Measurements from ENCODE around the gene ZDHHC11B. TPM values are rescaled to one million over a fixed set of nuclear protein-coding genes. Genes with fewer than 3 reads are reported as not detected.
"Not testable (repeated sequence)": the region's sequence is repeated elsewhere in the genome, so short reads cannot be mapped to it uniquely, and the experiment has no call there.

ZDHHC11B gene
- total RNA-seq, 1 experiment from 2014 or later, result 0.42 TPM

DNA sequence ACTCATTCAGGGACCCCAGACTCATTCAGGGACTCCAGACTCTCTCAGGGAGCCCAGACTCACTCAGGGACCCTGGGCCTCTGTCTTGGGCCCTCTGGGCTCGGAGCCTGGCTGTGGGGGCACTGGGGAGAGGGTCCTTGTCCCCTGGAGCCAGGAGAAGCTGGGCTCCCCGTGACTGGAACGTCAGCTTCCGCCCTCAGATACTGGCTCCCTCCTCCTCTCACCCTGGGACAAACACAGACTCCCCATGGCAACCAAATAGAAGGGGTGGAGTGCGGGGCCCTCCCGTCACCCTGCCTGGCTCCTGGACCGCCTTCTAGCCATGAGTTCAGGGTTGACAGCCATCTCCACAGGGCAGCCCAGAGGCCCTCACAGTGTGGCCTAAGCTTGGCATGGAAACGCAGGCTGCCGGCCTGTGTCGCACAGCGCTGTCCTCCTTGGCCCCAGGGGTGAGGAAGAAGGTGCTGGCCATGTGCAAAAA lies 27.6 kb downstream of the ZDHHC11B start:
- no peak for DNase-seq (ENCODE audit: extremely low read depth, low read depth)

- DNase-seq (ENCODE audit: extremely low read depth, low read depth), result no peak
Observed at GRCh38 chr5:756171-756570, 28.4 kb downstream of the ZDHHC11B start.

DNA sequence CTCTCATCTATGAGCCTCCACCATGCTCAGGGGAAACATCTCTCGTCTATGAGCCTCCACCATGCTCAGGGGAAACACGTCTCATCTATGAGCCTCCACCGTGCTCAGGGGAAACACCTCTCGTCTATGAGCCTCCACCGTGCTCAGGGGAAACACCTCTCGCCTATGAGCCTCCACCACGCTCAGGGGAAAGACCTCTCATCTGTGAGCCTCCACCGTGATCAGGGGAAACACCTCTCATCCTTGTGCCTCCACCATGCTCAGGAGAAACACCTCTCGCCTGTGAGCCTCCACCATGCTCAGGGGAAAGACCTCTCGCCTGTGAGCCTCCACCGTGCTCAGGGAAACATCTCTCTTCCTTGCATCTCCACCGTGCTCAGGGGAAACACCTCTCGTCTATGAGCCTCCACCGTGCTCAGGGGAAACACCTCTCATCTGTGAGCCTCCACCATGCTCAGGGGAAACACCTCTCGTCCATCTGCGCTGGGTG lies 30.3 kb downstream of the ZDHHC11B start:
- not testable (repeated sequence) for DNase-seq (ENCODE audit: extremely low read depth, low read depth)

- not testable (repeated sequence) for DNase-seq (ENCODE audit: extremely low read depth, low read depth)
Observed at GRCh38 chr5:753567-754142, 30.9 kb downstream of the ZDHHC11B start.

DNA sequence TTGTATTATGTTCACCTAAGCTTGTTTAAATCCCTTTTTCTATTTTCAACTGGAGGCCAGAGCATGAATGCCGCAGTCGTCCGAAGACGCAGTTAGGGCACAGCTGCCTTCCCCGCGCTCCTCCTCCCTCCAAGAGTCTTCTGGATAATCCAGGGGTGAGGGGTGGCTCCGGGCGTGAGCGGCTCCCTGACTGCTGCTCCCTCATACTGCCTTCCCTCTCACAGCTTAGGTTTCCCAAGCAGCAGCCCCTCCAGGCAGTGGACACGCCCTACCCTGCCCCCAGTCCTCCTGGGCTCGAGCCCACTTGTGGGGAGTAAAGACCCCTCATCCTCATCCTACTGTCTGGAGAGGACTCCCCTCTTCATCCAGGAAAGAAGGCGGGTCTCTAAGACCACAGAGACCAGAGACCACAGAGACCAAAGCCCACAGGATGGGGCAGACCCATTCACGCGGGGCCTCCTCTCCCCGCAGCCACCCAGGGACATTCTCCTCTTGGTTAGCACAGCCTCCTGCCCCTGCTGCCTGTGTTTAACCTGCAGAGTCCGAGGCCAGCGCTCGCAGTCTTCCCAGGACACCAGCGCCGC lies 31.9 kb downstream of the ZDHHC11B start:
- not testable (repeated sequence) for DNase-seq (ENCODE audit: extremely low read depth, low read depth)

DNA sequence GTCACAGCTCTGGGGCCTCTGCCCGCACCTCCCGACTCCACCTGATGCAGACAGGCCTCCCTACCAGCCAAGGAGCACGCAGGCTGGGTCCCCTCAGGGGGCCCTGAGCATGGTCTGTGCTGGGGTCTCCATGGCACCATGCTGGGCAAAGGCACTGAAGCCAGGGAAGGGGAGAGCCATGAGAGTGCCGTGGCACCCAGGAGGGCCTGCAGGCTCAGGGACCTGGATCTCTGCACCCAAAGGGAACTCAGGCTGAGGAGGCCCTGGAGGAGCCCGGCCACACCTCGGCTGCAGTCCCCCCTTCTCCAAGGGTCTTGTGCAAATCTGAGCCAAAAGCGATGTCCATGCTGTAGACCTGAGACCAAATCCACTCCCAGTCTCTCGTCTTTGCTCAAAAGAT lies 32.5 kb downstream of the ZDHHC11B start:
- DNase-seq (ENCODE audit: extremely low read depth, low read depth), result not testable (repeated sequence)

DNA sequence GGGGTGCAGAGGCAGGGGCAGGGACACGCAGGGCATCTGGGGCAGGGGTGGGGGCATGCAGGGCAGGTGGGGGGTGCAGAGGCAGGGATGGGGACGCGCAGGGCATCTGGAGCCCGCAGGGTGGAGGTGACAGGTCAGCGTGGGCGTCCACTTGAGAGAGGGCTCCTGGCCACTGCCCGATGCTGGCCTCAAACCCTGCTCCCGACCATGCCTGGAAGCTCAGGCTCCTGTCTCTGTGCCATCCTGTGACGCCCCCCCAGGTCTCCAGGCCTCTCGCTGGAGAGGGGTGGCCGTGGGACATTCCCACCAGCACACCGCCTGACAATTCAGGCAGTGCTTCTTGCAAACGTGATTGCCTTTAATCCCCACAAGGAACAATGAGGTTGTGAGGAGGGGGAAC lies 33.0 kb downstream of the ZDHHC11B start:
- DNase-seq (ENCODE audit: extremely low read depth, low read depth), result no peak

DNA sequence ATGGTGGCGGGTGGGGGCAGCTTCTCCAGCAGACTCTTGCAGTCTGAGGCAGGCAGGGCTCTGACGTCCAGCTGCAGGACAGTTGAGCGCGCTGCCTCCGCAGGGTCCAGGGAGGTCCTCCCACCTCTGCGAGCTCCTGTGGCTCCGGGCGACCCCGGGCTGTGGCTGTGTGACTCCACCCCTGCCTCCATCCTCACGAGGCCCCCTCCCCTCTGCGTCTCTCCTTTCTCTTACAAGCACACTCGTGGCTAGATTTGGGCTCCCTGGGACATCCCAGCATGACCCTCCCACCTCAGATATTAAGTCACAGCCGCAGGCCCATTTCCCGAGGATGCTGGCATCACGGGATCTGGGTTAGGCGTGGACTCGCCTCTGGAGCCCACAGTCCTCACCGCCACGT lies 34.3 kb downstream of the ZDHHC11B start:
- DNase-seq (ENCODE audit: extremely low read depth, low read depth), result not testable (repeated sequence)

DNA sequence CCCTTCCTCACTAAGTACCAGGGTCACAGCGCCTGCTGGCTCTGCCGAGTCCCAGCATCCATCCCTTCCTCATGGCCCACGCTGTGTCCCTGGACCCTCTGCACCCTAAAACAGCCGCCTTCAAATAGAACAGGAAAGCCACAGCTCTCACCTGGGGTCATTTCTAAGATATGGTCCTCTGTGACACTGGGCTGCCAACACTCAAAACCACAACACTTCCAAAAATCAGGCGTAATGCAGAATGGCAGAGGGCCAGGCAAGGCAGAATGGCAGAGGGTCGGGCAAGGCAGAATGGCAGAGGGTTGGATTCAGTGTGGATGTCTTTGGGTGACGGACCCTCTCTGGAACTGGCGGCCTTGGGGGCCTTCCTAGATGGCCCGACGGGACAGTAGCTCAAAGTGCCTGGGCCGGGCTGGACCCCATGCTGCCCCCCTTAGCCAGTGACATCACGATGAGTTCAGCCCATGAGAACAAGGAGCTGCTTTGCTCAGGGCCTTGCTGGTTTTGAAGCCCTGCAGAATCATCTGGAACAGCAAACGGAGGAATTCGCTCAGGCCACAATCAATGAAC lies 35.3 kb downstream of the ZDHHC11B start:
- no peak for DNase-seq (ENCODE audit: extremely low read depth, low read depth)

DNA sequence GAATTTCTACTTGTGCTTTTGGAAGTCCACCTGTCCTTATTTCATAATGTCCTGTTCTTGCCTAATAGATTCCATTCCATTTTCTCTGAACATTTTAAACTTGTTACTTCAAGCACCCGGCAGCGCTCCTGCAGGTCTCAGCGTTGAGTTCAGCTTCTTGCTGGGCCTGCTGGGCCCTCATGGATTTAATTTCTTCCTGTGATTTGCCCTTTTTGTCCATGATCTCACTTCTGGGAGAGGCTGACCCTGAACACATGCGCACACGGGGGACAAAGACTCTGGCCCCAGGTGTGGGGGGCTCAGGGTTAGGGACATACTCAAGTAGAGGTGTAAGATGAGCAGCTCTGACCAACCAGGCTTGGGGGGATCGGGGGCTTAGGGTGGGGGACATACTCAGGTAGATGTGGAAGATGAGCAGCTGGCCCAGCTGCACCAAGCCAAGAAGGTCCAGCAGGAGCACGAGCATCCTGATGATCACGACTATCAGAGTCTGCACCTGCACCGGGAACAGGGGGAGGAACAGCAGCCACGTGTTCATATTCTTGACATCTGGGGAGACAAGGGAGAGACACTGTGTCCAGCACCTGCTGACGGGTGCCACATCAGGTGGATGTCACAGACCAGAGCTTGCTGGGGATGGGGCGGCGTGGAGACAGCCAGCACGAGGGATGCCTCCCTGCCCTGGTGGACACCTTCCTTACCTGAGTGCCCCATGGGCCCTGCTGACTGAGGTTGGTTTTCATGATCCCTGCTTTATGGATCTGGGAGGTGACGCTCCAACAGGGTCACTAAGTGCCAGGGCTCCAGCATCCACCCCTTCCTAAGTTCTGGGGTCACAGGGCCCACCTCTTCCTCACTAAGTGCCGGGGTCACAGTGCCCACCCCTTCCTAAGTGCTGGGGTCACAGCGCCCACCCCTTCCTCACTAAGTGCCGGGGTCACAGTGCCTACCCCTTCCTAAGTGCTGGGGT lies 36.2 kb downstream of the ZDHHC11B start:
- not testable (repeated sequence) for DNase-seq (ENCODE audit: extremely low read depth, low read depth)

GRCh38 chr5:747303-747844 lies 37.2 kb downstream of the ZDHHC11B start:
- not testable (repeated sequence) for DNase-seq (ENCODE audit: extremely low read depth, low read depth)

- DNase-seq (ENCODE audit: extremely low read depth, low read depth), result no peak
Observed at GRCh38 chr5:746258-746761, 38.2 kb downstream of the ZDHHC11B start.

GRCh38 chr5:745272-746142 lies 39.0 kb downstream of the ZDHHC11B start:
- DNase-seq (ENCODE audit: extremely low read depth, low read depth), result not testable (repeated sequence)

GRCh38 chr5:743696-744404 lies 40.7 kb downstream of the ZDHHC11B start:
- DNase-seq (ENCODE audit: extremely low read depth, low read depth), result not testable (repeated sequence)

- not testable (repeated sequence) for DNase-seq (ENCODE audit: extremely low read depth, low read depth)
Observed at GRCh38 chr5:742276-742675, 42.3 kb downstream of the ZDHHC11B start.

- DNase-seq (ENCODE audit: extremely low read depth, low read depth), result not testable (repeated sequence)
Observed at GRCh38 chr5:734145-734544, 50.4 kb downstream of the ZDHHC11B start.

DNA sequence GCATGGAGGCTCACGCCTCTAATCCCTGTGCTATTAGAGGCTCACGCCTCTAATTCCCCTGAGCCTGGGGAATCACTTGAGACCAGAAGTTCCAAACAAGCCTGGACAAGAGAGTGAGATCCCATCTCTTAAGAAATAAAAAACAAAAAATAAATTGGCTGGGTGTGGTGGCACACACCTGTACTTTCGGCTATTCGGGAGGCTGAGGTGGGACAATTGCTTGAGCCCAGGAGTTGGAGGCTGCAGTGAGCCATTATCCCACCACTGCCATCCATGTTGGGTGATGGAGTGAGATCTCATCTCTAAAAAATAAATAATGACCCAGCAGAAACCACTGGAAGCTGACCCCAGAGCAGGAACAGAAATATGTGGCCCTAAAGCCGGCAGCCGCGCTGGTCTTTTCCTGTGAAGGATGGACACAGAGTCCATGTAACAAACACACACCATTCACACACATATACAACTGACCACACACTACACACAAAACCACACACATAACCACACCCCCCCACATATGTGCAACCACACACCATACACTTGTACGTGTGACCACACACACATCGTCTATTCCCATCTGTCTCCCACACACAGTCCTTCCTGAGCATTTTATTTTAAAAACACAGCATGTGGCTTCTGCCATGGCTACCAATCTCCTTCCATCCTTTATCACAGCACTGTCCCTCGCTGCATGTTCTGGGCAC lies 51.6 kb downstream of the ZDHHC11B start:
- not testable (repeated sequence) for DNase-seq (ENCODE audit: extremely low read depth, low read depth)

DNA sequence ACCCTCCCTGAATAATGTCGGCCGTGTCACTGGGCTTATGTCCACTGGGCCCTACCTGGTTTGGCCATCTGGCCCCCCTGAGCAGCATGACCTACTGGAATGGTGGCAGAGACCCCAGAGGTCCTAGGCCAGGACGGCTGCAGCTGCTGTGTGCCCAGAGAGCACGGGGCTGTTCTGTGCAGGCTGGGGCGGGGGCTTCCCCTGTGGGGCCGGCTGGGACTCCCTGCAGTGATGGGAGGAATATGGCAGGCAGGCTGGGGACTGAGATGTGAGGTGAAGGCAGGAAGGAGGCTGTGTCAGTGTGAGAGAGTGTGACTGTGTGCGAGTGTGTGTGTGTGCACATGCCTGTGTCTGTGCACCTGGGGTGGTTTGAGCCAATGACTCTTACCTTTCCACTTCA lies 55.3 kb downstream of the ZDHHC11B start:
- not testable (repeated sequence) for DNase-seq (ENCODE audit: extremely low read depth, low read depth)

Measured in NCI-H460 (cell line).